Activated CD4-positive, alpha-beta T cell treated with anti-CD3 and anti-CD28 coated beads, Interleukin-2, amount 50 U/mL, for 1 hour (primary cell): ENCODE data around the gene COPG1.
"Not testable (repeated sequence)": the region's sequence is repeated elsewhere in the genome, so short reads cannot be mapped to it uniquely, and the experiment has no call there.

ENCODE experiments used
- DNase-seq: peaks from one replicate; pipeline ENCODE4 v3.0.0-alpha.2; 2020

COPG1 gene

GRCh38 chr3:129249284-129250065 is at the start of gene COPG1:
Gene COPG1 (plus strand): TSS chr3:129249606. CDS start chr3:129249710, 104 bp downstream.
- peak; percentile 82 for DNase-seq

DNA sequence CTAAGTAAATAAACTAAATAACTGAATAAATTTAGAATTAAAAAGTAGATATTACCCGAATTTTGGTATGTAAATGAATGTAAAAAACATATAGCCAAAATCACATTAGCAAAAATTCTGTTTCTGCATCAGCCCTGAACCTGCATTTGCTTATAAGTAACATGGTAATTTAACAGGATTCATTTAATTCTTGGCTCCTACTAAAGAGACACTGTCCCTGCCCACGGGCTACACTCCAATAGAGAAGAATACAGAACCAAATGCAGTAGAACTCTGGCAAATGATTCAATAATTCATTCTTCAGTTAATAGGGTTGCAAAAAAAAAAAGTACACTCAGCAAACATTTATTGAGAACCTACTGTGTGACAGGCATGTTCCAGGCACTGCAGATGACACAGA is 44.9 kb upstream of the COPG1 start:
- no peak for DNase-seq

DNA sequence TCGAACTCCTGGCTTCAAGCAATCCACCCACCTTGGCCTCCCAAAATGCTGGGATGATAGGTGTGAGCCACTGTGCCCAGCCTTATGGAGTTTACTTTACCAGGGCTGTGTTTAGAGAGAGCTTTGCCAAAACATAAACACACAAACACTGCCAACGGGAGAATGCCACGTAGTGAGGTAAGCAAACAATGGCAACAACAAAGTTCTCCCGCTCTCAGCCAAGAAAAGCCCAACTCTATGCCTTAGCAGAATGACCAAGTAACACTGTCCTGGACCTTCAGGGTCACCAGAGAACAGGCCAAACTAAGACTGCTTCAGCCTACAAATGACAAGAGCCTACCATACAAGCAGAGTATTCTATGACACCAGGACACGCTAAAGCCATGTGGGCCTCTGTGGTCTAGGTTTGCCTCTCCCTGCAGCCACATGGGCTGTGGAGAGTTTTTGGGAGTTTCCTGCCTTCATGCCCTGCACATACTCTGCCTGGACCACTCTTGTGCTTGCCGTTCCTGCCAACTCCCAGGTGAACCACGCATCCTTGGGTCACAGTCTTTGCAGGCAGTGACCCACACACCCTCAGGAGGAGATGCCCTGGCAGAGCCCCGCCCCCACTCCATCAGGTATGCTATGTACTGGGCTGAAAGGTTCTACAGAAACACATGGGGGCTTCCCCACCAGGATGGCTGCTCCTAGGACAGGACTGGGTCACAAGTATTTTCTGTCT is 44.1 kb upstream of the COPG1 start:
- no peak for DNase-seq

GRCh38 chr3:129207479-129207878 is 41.9 kb upstream of the COPG1 start:
- no peak for DNase-seq

GRCh38 chr3:129211345-129211744 is 38.1 kb upstream of the COPG1 start:
- no peak for DNase-seq

DNA sequence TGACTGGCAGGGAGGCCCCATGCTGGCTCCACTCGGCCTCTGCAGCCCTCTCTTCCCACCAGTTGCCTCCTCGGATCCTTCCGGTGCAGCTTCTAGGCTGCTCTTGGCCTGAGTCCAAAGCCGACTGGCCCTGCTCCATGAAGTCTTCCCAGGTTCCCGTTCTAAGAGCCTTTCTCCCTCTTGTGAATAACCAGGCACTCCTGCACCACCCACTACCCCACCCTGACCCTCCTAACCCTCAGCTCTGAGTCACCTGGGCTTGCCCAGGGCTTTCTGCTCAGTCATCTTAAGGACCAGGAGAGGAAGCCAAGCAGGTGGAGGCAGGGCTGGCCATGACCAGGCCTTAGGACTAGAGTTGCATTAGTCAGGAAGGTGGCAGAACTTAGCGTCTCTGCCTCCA is 37.6 kb upstream of the COPG1 start:
- no peak for DNase-seq

GRCh38 chr3:129213238-129213637 is 36.2 kb upstream of the COPG1 start:
- DNase-seq: no peak

DNA sequence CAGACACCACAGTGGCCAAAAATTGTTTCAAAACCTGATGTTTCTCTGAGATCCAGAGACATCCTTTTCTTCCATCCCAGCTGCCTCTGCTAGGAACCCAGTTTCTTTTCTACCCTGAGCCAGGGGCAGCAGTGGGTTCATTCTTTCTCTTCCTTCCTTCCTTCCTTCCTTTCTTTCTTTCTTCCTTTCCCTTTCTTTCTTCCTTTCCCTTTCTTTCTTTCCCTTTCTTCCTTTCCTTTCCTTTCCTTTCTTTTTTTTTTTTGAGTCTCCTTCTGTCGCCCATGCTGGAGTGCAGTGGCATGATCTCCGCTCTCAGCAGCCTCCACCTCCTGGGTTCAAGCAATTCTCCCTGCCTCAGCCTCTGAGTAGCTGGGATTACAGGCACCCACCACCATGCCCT is 30.7 kb upstream of the COPG1 start:
- DNase-seq: no peak

DNA sequence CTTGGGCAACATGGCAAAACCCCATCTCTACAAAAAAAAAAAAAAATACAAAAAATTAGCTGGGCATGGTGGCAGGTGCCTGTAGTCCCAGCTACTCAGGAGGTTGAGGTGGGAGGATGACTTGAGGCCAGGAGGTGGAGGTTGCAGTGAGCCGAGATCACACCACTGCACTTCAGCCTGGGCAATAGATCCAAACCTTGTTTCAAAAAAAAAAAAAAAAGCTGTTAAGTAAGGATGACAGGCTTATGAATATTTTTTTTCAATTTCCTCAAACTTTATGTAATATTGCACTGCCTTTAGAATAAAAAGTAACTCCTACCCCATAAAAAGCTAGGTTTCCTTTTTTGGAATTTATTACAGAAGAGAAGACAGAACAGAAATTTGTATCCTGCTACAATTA is 25.0 kb upstream of the COPG1 start:
- not testable (repeated sequence) for DNase-seq

- no peak for DNase-seq
Measured at GRCh38 chr3:129224984-129225393, 24.4 kb upstream of the COPG1 start.

GRCh38 chr3:129226374-129226773 is 23.0 kb upstream of the COPG1 start:
- DNase-seq: no peak

GRCh38 chr3:129228891-129229585 is 20.4 kb upstream of the COPG1 start:
- DNase-seq: no peak

DNA sequence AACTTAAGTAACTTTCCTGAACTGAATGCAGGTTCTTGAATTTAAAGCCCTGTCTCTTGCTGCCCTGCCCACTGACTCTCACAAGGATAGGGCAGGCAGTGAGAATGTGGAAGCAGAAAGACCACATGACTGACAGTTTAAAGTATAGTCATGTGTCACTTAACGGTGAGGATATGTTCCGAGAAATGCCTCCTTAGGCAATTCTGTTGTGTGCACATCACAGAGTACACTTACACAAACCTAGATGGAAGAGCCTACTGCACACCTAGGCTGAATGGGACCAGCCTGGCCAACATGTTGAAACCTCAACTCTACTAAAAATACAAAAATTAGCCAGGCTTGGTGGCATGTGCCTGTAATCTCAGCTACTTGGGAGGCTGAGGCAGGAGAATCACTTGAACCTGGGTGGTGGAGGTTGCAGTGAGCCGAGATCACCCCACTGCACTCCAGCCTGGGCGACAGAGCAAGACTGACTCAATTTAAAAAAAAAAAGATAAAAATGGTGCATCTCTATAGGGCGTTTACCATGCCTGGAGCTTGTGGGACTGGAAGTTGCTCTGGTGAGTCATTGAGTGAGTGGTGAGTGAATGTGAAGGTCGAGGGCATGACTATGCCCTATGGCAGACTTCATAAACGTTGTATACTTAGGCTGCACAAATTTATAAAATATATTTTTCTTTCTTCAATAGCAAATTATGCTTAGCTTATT is 18.9 kb upstream of the COPG1 start:
- no peak for DNase-seq

DNA sequence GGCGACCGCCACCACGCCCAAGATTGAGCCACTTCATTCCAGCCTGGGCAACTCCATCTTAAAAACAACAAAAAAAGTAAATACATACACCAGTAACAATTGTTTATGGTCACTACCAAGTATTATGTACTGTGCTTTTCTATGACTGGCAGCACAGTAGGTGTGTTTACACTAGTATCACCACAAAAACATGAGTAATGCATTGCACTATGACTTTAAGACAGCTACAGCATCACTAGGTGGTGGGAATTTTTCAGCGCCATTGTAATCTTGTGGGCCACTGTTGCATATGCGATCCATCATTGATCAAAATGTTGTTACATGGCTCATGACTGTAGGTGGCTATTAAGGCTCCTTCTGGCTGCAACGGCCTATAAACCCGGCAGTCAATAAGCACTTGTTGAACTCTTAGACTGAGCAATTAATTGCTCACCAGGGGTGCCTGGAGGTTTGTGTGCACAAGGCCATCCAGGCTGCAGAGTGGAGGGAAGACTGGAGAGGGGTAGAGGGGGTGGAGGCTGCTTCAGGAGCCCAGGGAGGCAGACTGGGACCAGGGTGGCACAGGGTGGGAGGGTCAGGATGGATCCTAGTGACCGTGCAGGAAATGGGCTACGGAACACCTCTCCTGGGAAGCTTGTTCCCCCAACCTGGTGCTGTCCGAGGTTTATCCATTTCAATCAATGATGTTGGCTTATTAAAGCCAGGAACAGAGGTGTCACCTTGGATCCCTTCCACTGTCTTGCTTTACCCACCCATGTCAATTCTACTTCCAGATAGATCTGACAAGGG is 17.9 kb upstream of the COPG1 start:
- no peak for DNase-seq

GRCh38 chr3:129233538-129233937 is 15.9 kb upstream of the COPG1 start:
- no peak for DNase-seq

GRCh38 chr3:129234441-129234840 is 15.0 kb upstream of the COPG1 start:
- DNase-seq: no peak

- DNase-seq: no peak
Measured at GRCh38 chr3:129235344-129235917, 14.0 kb upstream of the COPG1 start.

GRCh38 chr3:129238945-129239705 is 10.3 kb upstream of the COPG1 start:
- no peak for DNase-seq

GRCh38 chr3:129239991-129240390 is 9.4 kb upstream of the COPG1 start:
- no peak for DNase-seq

GRCh38 chr3:129240436-129240835 is 9.0 kb upstream of the COPG1 start:
- DNase-seq: no peak

- DNase-seq: no peak
Measured at GRCh38 chr3:129245141-129245540, 4.3 kb upstream of the COPG1 start.
